Cerebellar cortex (tissue), 1 donor: ENCODE measurements around the gene SMC1B.
"Not testable (repeated sequence)": the region's sequence is repeated elsewhere in the genome, so short reads cannot be mapped to it uniquely, and the experiment has no call there.

Experiments used
- DNase-seq: peaks from one replicate; pipeline ENCODE4 v3.0.0-alpha.2; 2015; ENCODE audit warnings: low spot score

Gene SMC1B

DNA sequence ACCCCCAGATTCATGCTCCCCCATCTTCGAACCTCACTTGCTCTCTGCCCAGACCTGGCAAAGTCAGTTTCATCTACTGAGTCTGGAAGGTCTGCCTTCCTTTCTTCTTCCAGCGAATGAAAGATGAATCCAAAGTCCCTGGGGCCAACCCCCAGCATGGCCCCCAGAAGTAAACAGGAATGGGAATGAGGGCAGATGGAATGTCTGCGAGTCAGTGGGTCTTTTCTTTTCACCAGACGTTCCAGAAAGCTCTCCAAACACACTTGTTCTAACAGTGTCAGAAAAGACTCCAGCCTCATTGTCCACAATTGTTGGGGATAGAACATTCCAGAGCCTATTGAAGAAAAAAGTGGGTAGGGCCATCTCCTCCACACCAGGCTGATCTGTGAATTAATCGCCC, 28.7 kb upstream of the SMC1B start:
- no peak for DNase-seq

DNA sequence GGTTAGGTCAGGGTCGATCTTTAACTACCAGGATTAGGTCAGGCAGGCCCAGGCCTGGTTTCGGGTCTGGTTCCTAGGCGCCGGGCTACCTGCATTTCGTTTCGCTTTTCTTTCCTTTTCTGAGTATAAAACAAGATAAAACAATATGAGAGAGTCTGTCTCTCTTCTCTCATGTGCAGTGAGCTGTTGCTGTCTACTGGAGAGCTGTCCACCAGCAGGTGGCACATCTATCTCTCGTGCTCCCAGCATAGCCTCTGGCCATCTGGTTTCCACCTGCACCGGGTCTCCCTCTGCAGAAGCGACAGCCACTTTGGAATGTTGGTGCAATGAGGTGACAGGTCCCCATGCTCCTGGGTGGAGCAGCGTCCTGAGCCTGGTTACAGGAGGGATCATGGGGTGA, 27.7 kb upstream of the SMC1B start:
- peak; percentile 68 for DNase-seq

DNA sequence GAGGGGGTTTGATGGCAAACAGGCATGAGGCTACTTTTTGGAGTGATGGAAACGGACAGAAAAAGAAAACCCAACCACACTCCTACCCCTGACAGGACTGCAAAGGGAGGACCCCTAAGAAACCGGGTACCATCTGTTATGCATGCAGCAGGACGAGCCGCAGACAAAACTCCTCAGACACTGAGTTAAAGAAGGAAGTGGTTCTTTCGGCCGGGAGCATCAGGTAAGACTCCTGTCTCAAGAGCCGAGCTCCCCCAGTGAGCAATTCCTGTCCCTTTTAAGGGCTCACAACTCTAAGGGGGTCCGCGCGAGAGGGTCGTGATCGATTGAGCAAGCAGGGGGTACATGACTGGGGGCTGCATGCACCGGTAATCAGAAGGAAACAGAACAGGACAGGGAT, 27.3 kb upstream of the SMC1B start:
- not testable (repeated sequence) for DNase-seq

DNA sequence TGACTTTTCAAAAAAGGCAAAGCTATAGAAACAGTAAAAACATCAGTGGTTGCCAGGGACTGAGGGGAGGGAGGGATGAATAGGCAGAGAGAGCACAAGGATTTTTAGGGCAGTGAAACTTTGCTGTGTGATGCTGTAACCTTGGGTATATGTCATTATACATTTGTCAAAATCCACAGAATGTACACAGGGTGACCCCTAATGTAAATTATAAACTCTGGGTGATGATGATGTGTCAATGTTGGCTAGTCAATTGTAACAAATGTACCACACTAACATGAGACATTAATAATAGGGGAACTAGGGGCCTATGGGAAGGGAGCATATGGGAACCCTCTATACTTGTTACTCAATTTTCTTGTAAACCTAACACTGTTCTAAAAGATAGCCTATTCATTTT, 24.9 kb upstream of the SMC1B start:
- no peak for DNase-seq

DNA sequence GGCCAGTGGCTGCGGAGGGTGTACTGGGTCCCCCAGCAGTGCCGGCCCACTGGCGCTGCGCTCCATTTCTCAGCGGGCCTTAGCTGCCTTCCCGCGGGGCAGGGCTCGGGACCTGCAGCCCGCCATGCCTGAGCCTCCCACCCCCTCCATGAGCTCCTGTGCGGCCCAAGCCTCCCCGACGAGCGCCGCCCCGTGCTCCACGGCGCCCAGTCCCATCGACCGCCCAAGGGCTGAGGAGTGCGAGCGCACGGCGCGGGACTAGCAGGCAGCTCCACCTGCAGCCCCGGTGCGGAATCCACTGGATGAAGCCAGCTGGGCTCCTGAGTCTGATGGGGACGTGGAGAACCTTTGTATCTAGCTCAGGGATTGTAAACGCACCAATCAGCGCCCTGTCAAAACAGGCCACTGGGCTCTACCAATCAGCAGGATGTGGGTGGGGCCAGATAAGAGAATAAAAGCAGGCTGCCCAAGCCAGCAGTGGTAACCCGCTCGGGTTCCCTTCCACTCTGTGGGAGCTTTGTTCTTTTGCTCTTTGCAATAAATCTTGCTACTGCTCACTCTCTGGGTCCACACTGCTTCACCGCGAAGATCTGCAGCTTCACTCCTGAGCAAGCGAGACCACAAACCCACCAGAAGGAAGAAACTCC, 23.6 kb upstream of the SMC1B start:
- not testable (repeated sequence) for DNase-seq

DNA sequence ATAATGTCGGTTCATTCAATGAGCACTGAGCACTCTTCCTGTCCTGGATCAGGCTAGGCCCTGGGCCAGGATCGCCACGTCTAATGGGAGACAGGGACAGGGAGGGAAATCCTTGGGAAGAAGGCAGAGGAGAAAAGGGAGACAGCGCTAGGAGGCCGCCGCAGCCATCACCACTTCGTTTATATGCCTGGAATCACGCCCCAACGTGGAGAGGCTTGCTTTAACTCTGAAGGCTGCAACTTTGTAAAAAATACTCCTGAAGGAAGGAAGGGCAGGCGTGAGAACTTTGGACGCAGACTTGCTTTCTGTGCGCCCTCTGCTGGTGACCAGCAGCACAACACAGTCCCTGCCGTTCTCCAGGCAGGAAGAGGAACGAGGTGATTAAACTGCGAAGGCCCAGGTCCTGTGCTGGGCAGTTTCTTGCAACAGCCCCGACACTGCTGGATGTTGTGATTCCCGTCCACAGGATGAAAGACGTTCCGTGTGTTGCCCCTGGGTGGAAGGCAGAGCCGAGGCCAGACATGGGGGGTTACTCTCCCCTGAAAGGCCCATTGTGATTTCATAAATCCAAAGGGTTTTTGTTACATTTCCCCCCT, 22.2 kb upstream of the SMC1B start:
- peak; percentile 85 for DNase-seq

DNA sequence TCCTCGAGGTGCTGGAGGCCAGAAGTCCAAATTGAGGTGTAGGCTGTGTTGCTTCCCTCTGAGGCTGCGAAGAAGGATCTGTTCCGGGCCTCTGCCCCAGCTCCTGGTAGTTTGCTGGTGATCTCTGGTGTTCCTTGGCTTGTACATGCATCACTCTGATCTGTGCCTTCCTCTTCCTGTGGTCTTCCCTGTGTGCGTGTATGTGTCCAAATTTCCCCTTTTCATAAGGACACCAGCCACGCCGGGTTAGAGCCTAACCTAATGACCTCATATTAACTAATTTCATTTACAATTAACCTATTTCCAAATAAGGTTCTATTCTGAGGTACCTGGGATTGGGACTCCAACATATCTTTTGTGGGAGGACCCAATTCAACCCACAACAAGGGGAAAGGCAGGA, 21.6 kb upstream of the SMC1B start:
- DNase-seq: no peak

DNA sequence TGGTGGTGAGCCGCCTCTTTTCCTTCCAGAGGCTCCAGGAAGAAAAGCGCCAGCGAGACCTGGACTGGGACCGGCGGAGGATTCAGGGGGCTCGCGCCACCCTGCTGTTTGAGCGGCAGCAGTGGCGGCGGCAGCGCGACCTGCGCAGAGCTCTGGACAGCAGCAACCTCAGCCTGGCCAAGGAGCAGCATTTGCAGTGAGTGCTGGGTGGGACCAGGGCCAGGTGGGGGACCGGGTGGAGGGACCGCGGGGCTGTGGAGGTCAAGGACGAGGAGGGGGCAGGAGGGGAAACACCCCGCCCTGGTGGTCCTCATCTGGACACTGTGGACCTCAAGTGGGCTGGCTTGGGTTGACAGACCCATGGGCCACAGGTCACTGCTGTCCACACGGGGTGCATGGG, 17.5 kb upstream of the SMC1B start:
- no peak for DNase-seq

DNA sequence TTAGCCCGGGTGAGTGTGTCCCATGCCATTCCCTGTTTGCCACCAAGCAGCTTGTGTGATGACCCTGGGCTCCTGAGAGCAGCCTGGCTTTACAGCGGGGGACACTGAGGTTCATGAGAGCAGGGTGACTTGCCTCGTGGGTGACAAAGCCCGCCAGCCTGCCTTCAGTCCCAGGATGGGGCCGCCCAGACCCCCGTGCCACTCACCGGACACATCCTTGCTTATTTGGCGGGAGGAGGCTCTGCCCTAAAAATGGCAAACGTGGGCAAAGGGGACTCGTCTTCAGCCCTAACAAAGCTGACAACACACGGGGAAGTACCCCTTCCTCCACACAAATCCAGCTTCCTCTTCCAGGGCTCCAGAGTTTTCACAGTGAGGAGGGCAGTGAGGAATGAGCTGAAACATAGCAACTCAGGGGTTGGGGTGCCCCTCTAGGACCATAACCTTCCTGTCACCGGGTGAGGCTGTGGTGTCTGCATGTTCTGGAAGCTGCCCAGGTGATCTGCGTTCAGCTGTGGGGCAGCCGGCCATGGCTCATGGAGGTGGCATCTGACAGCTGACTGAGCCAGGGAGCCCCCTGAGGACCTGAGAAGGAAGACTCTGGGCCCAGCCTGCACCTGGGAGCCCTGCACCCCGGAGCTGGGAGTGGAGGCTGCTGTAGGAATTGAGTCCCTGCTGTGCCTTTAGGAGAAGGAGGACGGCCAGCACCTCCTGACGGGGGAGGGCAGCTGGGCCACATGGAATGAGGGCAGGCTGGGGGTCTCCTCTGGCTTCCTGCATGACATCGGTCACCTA, 16.8 kb upstream of the SMC1B start:
- DNase-seq: no peak

DNA sequence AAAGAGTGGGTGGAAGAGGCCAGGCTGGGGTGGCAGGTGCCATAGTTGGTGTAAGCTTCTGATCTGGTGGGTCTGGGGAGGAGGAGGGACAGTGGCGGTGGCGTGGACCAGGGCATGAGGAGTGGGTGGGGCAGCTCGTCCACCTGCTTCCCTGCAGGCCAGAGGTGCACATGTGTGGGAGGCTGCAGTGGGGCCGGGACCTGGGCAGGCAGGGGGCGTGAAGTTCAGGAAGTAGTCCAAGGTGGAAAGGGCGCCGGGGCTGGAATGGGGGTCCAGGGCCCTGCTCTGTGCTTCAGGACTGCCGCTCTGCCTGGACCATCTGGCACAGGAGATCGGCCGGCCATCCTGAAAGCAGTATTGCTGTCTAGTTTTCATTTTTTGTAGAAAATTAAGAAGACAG, 16.0 kb upstream of the SMC1B start:
- no peak for DNase-seq

DNA sequence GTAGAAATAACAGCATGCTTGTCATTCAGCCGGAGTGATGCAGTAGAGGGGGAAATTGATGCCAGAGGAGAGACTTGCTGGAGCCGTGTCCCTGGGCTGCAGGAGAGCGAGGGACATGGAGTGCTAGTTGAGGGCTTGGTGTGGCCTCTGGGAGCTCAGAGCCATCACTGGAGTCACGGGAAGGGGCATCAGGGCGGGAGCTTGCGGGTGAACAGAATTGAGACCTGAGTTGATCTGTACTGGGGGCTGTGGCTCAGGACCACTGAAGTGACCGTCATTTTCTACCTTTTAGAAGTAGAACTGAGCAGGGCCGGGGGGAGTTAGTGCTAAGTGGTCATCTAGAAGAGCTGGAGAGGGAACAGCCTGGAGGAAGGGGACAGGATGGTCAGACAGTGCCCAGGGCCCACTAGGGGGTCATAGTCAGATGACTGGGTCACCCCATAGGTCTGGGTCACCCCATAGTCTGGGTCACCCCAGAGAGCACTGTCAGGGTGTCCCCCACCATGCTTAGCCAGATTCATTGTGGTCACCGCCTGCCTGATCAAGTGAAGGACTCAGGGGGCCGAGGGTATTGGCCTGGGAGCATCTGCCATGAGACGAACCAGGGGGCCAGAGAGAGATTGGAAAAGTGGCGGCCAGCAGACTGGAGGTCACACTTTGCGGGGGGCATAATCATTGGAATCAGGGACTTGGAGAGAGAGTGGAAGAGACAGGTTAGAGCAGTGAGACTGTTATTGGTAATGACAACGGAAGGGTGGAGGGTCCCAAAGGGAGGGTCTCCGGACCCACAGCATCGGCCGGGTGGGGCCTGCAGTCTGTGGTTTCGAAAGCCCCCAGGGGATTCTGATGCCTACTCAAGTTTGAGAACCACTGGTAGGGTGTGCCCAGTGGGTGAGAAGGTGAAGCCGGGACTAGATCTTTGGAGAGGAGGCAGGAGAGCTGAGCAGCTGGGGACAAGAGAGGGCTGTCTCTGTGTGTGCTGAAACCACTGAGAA, 15.3 kb upstream of the SMC1B start:
- no peak for DNase-seq

DNA sequence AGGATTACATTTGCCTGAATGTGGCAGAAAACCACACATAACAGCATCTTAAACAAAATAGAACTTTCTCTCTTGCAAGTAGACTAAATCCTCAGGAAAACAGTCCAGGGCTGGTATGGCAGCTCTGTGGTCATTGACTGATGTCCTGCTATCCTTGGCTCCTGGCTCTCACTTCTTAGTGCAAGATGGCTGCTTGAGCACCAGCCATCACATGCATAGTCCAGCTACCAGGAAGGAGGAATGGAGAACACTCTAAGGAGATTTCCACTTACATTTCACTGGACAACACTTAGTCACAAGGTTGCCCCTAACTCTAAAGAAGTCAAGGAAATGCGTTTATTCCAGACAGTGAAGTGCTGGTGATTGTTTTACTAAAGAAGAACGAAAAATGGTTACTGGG, 13.7 kb upstream of the SMC1B start:
- no peak for DNase-seq

DNA sequence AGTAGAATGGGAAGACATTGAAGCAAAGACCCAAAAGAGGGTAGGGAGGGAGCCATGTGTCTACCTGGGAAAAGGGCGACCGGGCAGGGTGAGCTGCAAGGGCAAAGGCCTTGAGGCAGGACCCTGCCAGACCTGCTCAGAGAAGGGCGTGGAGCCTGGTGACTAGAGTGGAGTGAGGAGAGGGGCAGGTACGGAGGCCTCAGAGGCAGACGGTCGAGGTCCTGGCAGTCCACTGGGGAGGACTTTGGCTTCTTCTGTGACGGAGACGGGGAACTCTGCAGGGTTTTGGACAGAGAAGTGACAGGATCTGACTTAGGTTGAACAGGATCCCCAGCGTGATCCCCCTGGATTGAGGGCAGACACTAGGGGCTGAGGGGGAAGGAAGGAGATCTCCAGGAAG, 13.0 kb upstream of the SMC1B start:
- DNase-seq: no peak

DNA sequence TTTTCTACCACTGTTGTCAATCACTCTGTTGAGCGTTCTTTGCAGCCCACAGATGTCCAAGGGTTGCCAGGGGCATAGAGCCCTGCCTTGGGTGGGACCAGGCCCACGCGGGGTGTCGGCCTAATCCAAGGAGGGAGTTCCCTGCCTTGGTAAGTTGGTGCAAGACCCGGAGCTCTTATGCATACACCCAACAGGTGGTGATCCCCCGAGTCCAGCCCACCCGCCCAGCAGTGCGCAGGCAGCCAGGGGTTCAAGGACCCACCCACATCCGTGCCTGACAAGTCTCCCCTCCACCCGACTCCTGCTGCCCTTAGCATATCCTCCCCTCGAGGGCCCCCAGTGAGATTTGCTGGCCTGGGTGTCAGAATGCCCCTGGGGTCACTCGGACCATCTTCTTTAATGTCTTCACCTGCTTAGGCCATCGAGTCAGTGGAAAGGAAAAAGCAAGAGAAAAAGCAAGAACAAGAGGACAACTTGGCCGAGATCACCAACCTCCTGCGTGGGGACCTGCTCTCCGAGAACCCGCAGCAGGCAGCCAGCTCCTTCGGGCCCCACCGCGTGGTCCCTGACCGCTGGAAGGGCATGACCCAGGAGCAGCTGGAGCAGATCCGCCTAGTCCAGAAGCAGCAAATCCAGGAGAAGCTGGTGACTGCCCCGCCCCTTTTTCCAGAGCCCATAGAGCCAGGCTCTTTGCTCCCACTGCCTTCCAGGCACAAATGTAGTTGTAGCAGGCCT, 12.3 kb upstream of the SMC1B start:
- no peak for DNase-seq

DNA sequence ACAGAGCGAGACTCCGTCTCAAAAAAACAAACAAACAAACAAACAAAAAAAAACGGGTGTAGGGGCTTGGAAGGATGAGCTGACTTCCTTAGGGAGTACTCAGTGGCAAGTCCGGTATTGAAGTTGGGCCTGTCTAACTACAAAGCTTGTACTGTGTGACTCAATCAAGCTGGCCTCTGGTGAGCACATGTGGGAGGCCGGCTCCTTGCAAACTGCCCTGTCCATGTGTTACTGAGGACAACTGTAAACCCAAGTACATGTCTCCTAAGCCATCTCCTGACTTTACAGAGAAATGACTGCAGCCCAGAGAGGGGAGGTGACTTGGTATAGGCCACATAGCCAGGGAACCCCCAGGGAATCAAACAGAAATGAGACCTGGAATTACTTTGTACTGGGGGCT, 11.7 kb upstream of the SMC1B start:
- no peak for DNase-seq

DNA sequence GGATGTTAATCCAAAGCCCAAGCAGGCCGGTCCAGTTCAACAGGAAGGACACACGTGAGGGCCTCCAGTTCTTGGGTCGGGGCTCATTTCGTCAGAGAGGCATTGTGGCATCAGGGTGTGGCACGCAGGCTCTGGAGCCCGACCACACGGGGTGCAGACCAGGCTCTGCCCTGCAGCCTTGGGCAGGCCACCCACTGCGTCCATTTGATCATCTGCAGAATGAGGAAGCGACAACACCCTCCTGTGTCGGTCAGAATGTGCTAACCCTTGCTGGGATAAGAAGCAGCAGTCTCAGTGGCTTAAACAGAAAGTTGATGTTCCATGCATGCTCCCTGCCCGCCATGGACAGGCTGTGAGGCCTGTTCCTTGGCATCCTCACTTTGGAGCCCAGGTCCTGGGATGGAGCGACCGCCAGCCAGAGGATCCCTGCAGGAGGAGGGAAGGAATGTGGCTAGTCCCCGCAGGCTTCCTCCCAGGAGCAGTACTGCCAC, 10.9 kb upstream of the SMC1B start:
- DNase-seq: no peak

DNA sequence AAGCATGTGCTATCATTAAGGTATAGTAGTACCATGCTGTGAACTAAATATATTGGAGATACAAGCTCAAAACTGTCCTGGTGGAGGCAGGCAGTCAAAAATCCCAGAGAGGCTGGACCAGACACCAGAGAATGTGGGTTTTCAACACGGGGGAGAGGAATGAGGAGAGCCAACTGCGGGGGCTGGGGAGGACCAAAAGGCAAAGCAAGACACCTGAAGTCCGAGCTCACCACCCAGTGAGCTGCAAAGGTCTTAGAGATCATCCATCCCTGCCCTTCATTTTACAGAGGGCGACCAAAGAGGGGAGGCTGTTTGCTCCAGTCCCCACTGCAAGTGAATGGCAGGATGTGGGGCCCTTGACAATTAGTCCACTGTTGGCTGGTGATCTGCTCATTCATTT, 10.1 kb upstream of the SMC1B start:
- DNase-seq: no peak

DNA sequence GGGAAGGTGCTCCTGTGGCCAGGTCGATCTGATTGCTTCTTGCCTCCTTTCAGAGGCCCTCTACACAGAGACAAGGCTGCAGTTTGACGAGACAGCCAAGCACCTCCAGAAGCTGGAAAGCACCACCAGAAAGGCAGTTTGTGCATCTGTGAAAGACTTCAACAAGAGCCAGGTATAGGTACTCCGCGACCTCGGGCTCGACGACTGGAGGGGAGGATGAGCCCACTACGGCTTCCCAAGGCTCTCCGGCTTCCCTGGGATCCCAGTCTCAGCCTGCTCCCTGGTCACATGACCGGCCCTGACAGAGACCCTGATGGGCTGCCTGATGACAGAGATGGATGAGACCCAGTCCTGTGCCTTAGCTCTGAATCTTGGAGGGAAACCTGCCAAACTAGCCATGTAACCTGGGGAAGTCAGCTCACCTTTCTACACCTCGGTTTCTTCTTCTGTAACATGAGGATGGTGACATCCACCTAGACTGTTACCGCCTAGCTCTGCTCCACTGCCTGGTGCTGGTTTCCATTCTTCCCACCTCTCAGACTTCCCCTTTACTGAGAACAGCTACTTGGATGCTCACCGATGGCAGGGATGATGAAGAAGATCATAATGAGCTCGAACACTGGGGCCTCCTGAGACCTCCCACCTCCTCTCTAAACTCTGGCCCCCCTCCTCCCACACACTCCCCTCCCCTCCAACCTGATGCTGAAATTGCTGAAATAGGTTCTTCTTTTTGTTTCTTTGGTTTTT, 9.0 kb upstream of the SMC1B start:
- no peak for DNase-seq

DNA sequence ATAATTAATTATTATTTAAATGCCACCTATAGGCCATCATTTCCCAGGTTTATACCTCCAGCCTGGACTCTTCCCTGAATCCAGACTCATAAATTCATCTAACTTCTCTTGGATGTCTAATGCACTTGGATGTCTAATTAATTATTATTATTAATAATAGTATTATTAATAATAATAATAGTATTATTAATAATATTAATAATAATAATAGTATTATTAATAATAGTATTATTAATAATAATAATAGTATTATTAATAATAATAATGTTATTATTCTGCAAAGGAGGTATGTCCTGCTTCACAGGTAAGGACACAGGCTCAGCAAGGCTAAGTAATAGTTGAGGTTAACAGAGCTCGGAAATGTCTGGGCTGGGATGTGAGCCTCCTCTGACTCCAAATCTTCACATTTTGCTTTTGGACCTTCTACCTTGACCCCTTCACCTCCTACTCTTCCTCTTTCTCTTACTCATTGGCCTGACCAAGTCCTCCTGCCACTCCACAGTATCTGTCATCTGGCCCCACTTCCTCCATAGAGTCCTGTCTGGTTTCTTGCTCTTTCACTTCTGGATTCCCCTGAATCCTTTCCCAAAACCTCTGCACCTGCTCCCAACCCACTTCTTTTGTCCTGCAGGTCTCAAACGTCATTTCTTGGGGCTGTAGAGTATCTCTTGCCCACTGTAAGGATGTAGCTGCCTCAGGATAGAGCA, 8.1 kb upstream of the SMC1B start:
- no peak for DNase-seq

DNA sequence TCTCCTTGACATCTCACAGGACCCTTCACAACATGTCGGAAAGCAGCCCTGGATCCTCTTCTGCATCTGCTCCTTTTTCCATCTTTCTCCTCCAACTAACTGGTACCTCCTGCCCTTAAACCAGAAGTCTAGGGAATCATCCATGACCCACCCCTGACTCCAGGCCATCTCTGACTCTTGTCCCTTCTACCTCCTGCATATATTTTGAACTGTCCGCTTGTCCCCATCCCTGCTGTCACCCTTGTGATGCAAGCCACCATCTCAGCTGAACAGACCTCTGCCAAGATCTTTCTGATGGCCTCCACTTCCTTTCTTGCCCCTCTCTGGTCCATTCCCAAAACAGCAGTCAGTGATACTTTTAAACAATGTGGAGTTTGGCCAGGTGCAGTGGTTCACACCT, 7.1 kb upstream of the SMC1B start:
- DNase-seq: no peak
